Neuronal stem cell (in vitro differentiated cells): Measurements from ENCODE around the gene TRIM46.

ENCODE experiments used
- DNase-seq: peaks from one replicate; pipeline ENCODE4 v3.0.0-alpha.2; 2013; ENCODE audit warnings: low spot score
- H2AFZ ChIP-seq: one replicate; pipeline ENCODE4 v1.6.1; 2013; ENCODE audit warnings: mild to moderate bottlenecking, low read length, inconsistent platforms
- H2AK5ac ChIP-seq: 2 replicates; pipeline ENCODE4 v1.6.1; 2013; ENCODE audit warnings: low read depth, mild to moderate bottlenecking, inconsistent platforms, low read length, moderate library complexity, mixed read lengths
- H2BK120ac ChIP-seq: 2 replicates; pipeline ENCODE4 v1.6.1; 2013; ENCODE audit warnings: low read depth, mild to moderate bottlenecking, inconsistent platforms, low read length, moderate library complexity, mixed read lengths
- H2BK12ac ChIP-seq: one replicate; pipeline ENCODE4 v1.6.1; 2013; ENCODE audit warnings: low read length, inconsistent platforms
- H2BK15ac ChIP-seq: 2 replicates; pipeline ENCODE4 v1.6.1; 2013; ENCODE audit warnings: mild to moderate bottlenecking, low read length, inconsistent platforms, mixed read lengths
- H2BK5ac ChIP-seq: one replicate; pipeline ENCODE4 v1.6.1; 2013; ENCODE audit warnings: inconsistent platforms, mild to moderate bottlenecking, low read length, moderate library complexity
- H3K14ac ChIP-seq: one replicate; pipeline ENCODE4 v1.6.1; 2013; ENCODE audit warnings: low read length, inconsistent platforms
- H3K18ac ChIP-seq: 2 replicates; pipeline ENCODE4 v1.6.1; 2013; ENCODE audit warnings: low read length, inconsistent platforms
- H3K23ac ChIP-seq: 2 replicates; pipeline ENCODE4 v1.6.1; 2013; ENCODE audit warnings: low read depth, mild to moderate bottlenecking, mixed read lengths, low read length, inconsistent platforms; ENCODE audit not compliant: poor library complexity
- H3K27ac ChIP-seq: replicated peaks from 3 replicates; pipeline ENCODE4 v1.5.1; 2013; ENCODE audit warnings: low read length, inconsistent platforms
- H3K27me3 ChIP-seq, 3 experiments: 2 replicates each; pipeline ENCODE4 v1.6.1; 2013; ENCODE audit warnings: low read length in 3 of 3, mild to moderate bottlenecking in 2 of 3, inconsistent platforms in 1 of 3, low read depth in 1 of 3, mixed read lengths in 1 of 3, moderate library complexity in 1 of 3; ENCODE audit not compliant: control insufficient read depth in 3 of 3, insufficient read depth in 3 of 3
- H3K36me3 ChIP-seq, 2 donors: replicated peaks in 1 of 2; 2 replicates each; pipeline ENCODE4 v1.6.1; 2013; ENCODE audit warnings: low read length in 2 of 2; ENCODE audit not compliant: control insufficient read depth in 2 of 2, insufficient read depth in 2 of 2
- H3K4ac ChIP-seq: 2 replicates; pipeline ENCODE4 v1.6.1; 2013; ENCODE audit warnings: inconsistent platforms, mild to moderate bottlenecking, low read length, moderate library complexity
- H3K4me1 ChIP-seq, 2 donors: 1 replicate in 1 of 2; 2 replicates in 1 of 2; pipeline ENCODE4 v1.6.1; 2013; ENCODE audit warnings: low read length in 2 of 2, low read depth in 1 of 2; ENCODE audit not compliant: control insufficient read depth in 2 of 2, insufficient read depth in 1 of 2
- H3K4me2 ChIP-seq: one replicate; pipeline ENCODE4 v1.6.1; 2013; ENCODE audit warnings: mild to moderate bottlenecking, low read length, inconsistent platforms; ENCODE audit not compliant: insufficient read depth, poor library complexity, severe bottlenecking
- H3K4me3 ChIP-seq, 2 donors: 2 replicates each; pipeline ENCODE4 v1.5.1; 2013; ENCODE audit warnings: low read length in 2 of 2, mild to moderate bottlenecking in 2 of 2, inconsistent platforms in 1 of 2, moderate library complexity in 1 of 2
- H3K79me1 ChIP-seq: one replicate; pipeline ENCODE4 v1.6.1; 2013; ENCODE audit warnings: low read depth, mild to moderate bottlenecking, inconsistent platforms, low read length, moderate library complexity
- H3K9ac ChIP-seq: one replicate; pipeline ENCODE4 v1.6.1; 2013; ENCODE audit warnings: mild to moderate bottlenecking, low read depth, low read length, inconsistent platforms; ENCODE audit not compliant: poor library complexity
- H3K9me3 ChIP-seq, 2 donors: replicated peaks in 1 of 2; 2 replicates each; pipeline versions ENCODE3 to v1.6.1; 2013; ENCODE audit warnings: low read length in 2 of 2, mild to moderate bottlenecking in 2 of 2, inconsistent platforms in 1 of 2, low read depth in 1 of 2, mixed read lengths in 1 of 2, moderate library complexity in 1 of 2; ENCODE audit not compliant: control insufficient read depth in 2 of 2, insufficient read depth in 1 of 2
- H4K8ac ChIP-seq: one replicate; pipeline ENCODE4 v1.6.1; 2013; ENCODE audit warnings: low read depth, mild to moderate bottlenecking, inconsistent platforms, low read length, moderate library complexity
- H4K91ac ChIP-seq: one replicate; pipeline ENCODE4 v1.6.1; 2013; ENCODE audit warnings: low read length, low read depth, mild to moderate bottlenecking, inconsistent platforms; ENCODE audit not compliant: poor library complexity
- WGBS, 2 donors: extraction: QIAGEN DNeasy Blood & Tissue Kit; methylation state at CpG; one replicate each; pipeline ENCODE4 v1.1.7; 2013; ENCODE audit warnings: missing lambda C conversion rate in 2 of 2, mixed read lengths in 1 of 2; ENCODE audit not compliant: insufficient read length in 2 of 2, insufficient replicate concordance in 1 of 2; ENCODE audit errors: extremely low coverage in 2 of 2; 5-methylcytosine and 5-hydroxymethylcytosine counted together

Gene TRIM46

GRCh38 chr1:155134880-155135414, 38.7 kb upstream of the TRIM46 start:
- Histone ChIP-seq H2BK12ac (no peak overlapping the region), H3K4me3 (peak overlapping the region; percentile 98 to 99), H3K9me3 (peaks cover 0 to 2% of the 10 kb centered on the region in 2 donors), H4K91ac (no peak overlapping the region), H3K36me3 (peaks cover 12 to 17% of the 10 kb centered on the region in 2 donors), H3K4me1 (peaks cover 13 to 15% of the 10 kb centered on the region in 2 donors), H3K79me1 (peaks cover 4% of the 10 kb centered on the region), H2BK15ac (peak overlapping the region; percentile 19), H2AFZ (peak overlapping the region; percentile 99), H4K8ac (no peak overlapping the region), H3K14ac (no peak overlapping the region), H3K9ac (peak overlapping the region; percentile 87), H3K23ac (peak overlapping the region; percentile 70), H2AK5ac (peak overlapping the region; percentile 67), H3K18ac (peak overlapping the region; percentile 62), H3K27me3 (peaks cover 0 to 6% (median 2%) of the 10 kb centered on the region in 3 experiments), H2BK5ac (peak overlapping the region; percentile 94), H3K4ac (peak overlapping the region; percentile 84), H3K4me2 (peak overlapping the region; percentile 75), H3K27ac (peak overlapping the region; percentile 89), H2BK120ac (no peak overlapping the region)
- peak; percentile 50 for DNase-seq
- WGBS, 2 donors = no CpG with 5 or more reads among the region's 18 CpGs

GRCh38 chr1:155135415-155136028, 38.1 kb upstream of the TRIM46 start, which contains the start of gene SLC50A1:
SLC50A1 (plus strand) TSS chr1:155135852; CDS start chr1:155135912, 60 bp downstream.
- Histone ChIP-seq H2BK15ac (peak within 1 kb of the TSS; percentile 21), H3K27me3 (peaks cover 0 to 4% (median 0%) of the 10 kb centered on the region in 3 experiments), H3K9me3 (peaks cover 0 to 2% of the 10 kb centered on the region in 2 donors), H3K18ac (peak within 1 kb of the TSS; percentile 99), H3K4me2 (peak within 1 kb of the TSS; percentile 82), H2BK5ac (peak within 1 kb of the TSS; percentile 94), H3K4me3 (peak within 1 kb of the TSS; percentile 98 to 99), H3K27ac (peak within 1 kb of the TSS; percentile 100), H3K23ac (peak within 1 kb of the TSS; percentile 85), H4K91ac (no peak within 1 kb of the TSS), H2BK12ac (no peak within 1 kb of the TSS), H3K9ac (peak within 1 kb of the TSS; percentile 96), H2AFZ (peak within 1 kb of the TSS; percentile 99), H2AK5ac (peak within 1 kb of the TSS; percentile 72), H3K4me1 (peaks cover 9 to 11% of the 10 kb centered on the region in 2 donors), H3K36me3 (peaks cover 12 to 17% of the 10 kb centered on the region in 2 donors), H3K79me1 (peaks cover 4% of the 10 kb centered on the region), H3K14ac (peak within 1 kb of the TSS; percentile 95), H2BK120ac (peak within 1 kb of the TSS; percentile 3), H4K8ac (peak within 1 kb of the TSS; percentile 95), H3K4ac (peak within 1 kb of the TSS; percentile 84)
- DNase-seq = peak; percentile 94
- no CpG with 5 or more reads among the region's 52 CpGs for WGBS, 2 donors

- Histone ChIP-seq H2BK15ac (no peak overlapping the region), H3K9ac (peak overlapping the region; percentile 76), H3K9me3 (no peaks in the 10 kb centered on the region), H2BK5ac (no peak overlapping the region), H3K4me3 (peak overlapping the region; percentile 19 to 72), H3K27ac (peak overlapping the region; percentile 57), H4K91ac (peak overlapping the region; percentile 19), H3K23ac (peak overlapping the region; percentile 53), H3K4me1 (peaks cover 7 to 12% of the 10 kb centered on the region in 2 donors), H3K27me3 (peaks cover 0 to 3% (median 0%) of the 10 kb centered on the region in 3 experiments), H2AFZ (no peak overlapping the region), H4K8ac (peak overlapping the region; percentile 95), H2AK5ac (peak overlapping the region; percentile 72), H3K79me1 (peaks cover 4% of the 10 kb centered on the region), H3K18ac (peak overlapping the region; percentile 23), H2BK12ac (no peak overlapping the region), H3K14ac (no peak overlapping the region), H2BK120ac (no peak overlapping the region), H3K4me2 (peak overlapping the region; percentile 66), H3K36me3 (peaks cover 9 to 17% of the 10 kb centered on the region in 2 donors), H3K4ac (no peak overlapping the region)
- no peak for DNase-seq
- WGBS, 2 donors = no CpG with 5 or more reads among the region's 6 CpGs
Observed at GRCh38 chr1:155136748-155137147, 36.9 kb upstream of the TRIM46 start.
